ENCODE data around the gene COL21A1. TPM values are rescaled to one million over a fixed set of nuclear protein-coding genes. Genes with fewer than 3 reads are reported as not detected.

Gene COL21A1
- total and polyA plus RNA-seq, 2 of the 13 experiments (the other 11 are each of a cell fraction or from before 2014, with no cell fraction given) = 0.13 TPM; not detected in 1

- Histone ChIP-seq H3K79me2 (ENCODE audit: insufficient read depth, low read length) (no peaks in the 10 kb centered on the region), H3K36me3 (replicated peaks in 1 of 2; ENCODE audit: control insufficient read depth in 1 of 2, insufficient read depth in 2 of 2, low read length in 2 of 2) (no peaks in the 10 kb centered on the region), H2AFZ (ENCODE audit: low read length) (no peak overlapping the region), H4K20me1 (ENCODE audit: insufficient read depth, low read length) (no peaks in the 10 kb centered on the region), H3K27me3 (ENCODE audit: control insufficient read depth in 1 of 2, insufficient read depth in 2 of 2, low read length in 2 of 2) (no peaks in the 10 kb centered on the region), H3K4me1 (ENCODE audit: insufficient read depth, low read length) (no peaks in the 10 kb centered on the region), H3K9me3 (ENCODE audit: low read length) (no peaks in the 10 kb centered on the region), H3K4me3 (replicated peaks in 1 of 3; ENCODE audit: insufficient read depth in 1 of 3, low read depth in 2 of 3, low read length in 3 of 3) (no peak overlapping the region), H3K9ac (ENCODE audit: insufficient read depth, low read depth, low read length) (no peak overlapping the region), H3K4me2 (ENCODE audit: low read depth, low read length) (no peak overlapping the region), H3K27ac (ENCODE audit: extremely low read length, insufficient read depth, low read length) (no peak overlapping the region)
- ChIA-PET POLR2A (no interaction called here), CTCF (ENCODE audit: low intra/inter-chr PET ratio, low total read pairs) (no interaction called here)
- BruUV-seq (replicated peaks) = no TSS peak
- in situ Hi-C loops (cut with HindIII; ENCODE audit: extremely low pct_ligation_motif_present, low pct_unique_long_range_greater_than_20kb) (no loop called here), intact Hi-C loops (cut with micrococcal nuclease; ENCODE audit: unreplicated experiment) (no loop called here)
- 19% methylated on average over 1 of the region's 1 CpG for WGBS (ENCODE audit: low lambda C conversion rate)
- TF ChIP-seq ZNF20 (CRISPR knock-in tag; IDR thresholded peaks at IDR 0.05) (no peak), PHB2 (IDR thresholded peaks at IDR 0.05; ENCODE audit: partially characterized antibody) (no peak), ZBTB37 (CRISPR knock-in tag; IDR thresholded peaks at IDR 0.05) (no peak), GPN1 (CRISPR knock-in tag; IDR thresholded peaks at IDR 0.05; ENCODE audit: borderline replicate concordance) (no peak)
- DNase-seq (ENCODE audit: low spot score) = no peak
- no peak for FAIRE-seq
- ATAC-seq = no peak
These were observed 8.0 kb upstream of the COL21A1 start for GRCh38 chr6:56255349-56255748.

GRCh38 chr6:56250266-56250665 lies 2.9 kb upstream of the COL21A1 start:
- Histone ChIP-seq H3K79me2 (ENCODE audit: insufficient read depth, low read length) (no peaks in the 10 kb centered on the region), H3K36me3 (replicated peaks in 1 of 2; ENCODE audit: control insufficient read depth in 1 of 2, insufficient read depth in 2 of 2, low read length in 2 of 2) (no peaks in the 10 kb centered on the region), H3K27me3 (ENCODE audit: control insufficient read depth in 1 of 2, insufficient read depth in 2 of 2, low read length in 2 of 2) (peaks cover 0 to 11% of the 10 kb centered on the region in 2 experiments; a peak in 1 of 5 replicates), H4K20me1 (ENCODE audit: insufficient read depth, low read length) (no peaks in the 10 kb centered on the region), H3K27ac (ENCODE audit: extremely low read length, insufficient read depth, low read length) (no peak overlapping the region), H3K9me3 (ENCODE audit: low read length) (no peaks in the 10 kb centered on the region), H3K4me3 (replicated peaks in 1 of 3; ENCODE audit: insufficient read depth in 1 of 3, low read depth in 2 of 3, low read length in 3 of 3) (no peak overlapping the region), H3K9ac (ENCODE audit: insufficient read depth, low read depth, low read length) (no peak overlapping the region), H3K4me1 (ENCODE audit: insufficient read depth, low read length) (0 out of 2 replicates have a peak, but pooled peaks cover 8% of the 10 kb centered on the region), H2AFZ (ENCODE audit: low read length) (no peak overlapping the region), H3K4me2 (ENCODE audit: low read depth, low read length) (no peak overlapping the region)
- intact Hi-C loops (cut with micrococcal nuclease; ENCODE audit: unreplicated experiment) (no loop called here), in situ Hi-C loops (cut with HindIII; ENCODE audit: extremely low pct_ligation_motif_present, low pct_unique_long_range_greater_than_20kb) (no loop called here)
- ChIA-PET POLR2A (no interaction called here), CTCF (ENCODE audit: low intra/inter-chr PET ratio, low total read pairs) (no interaction called here)
- DNase-seq (ENCODE audit: low spot score) = no peak
- BruUV-seq (replicated peaks) = no TSS peak
- 4% methylated on average over 2 of the region's 2 CpGs for WGBS (ENCODE audit: low lambda C conversion rate)
- ATAC-seq = no peak
- no peak for FAIRE-seq
- TF ChIP-seq FLYWCH1 (CRISPR knock-in tag; IDR thresholded peaks at IDR 0.05) (no peak), ZFY (CRISPR knock-in tag; IDR thresholded peaks at IDR 0.05) (no peak), AHDC1 (CRISPR knock-in tag; IDR thresholded peaks at IDR 0.05; ENCODE audit: borderline replicate concordance) (no peak)

Data from HepG2 (cell line).